NCI-H446 treated with DMSO at 0.1 percent for 48 hours (cell line): ENCODE data around the gene RPUSD2.

ENCODE experiments used
- DNase-seq: peaks from one replicate; lab custom pipeline; 2025; lab: John Stamatoyannopoulos, UW

Gene RPUSD2

GRCh38 chr15:40569129-40569953 is at the start of gene RPUSD2:
RPUSD2 (plus strand) TSS chr15:40569299; CDS start chr15:40569338, 39 bp downstream.
- peak; percentile 69 for DNase-seq

DNA sequence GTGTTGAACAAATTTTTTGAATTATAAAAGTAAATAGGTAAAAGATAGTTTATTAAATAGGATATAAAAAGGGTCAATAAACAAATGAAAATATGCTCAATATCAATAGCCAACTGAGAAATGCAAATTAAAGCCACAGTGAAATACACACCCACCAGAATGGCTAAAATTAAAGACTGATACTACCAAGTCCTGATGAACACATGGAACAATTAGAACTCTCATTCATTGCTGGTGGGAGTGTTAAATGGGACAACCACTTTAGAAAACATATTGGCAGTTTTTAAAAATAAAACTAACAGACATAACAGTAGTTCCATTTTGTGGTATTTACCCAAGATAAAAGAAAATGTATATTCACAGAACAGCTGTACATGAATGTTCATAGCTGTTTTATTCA is 45.5 kb upstream of the RPUSD2 start:
- DNase-seq, result no peak

DNA sequence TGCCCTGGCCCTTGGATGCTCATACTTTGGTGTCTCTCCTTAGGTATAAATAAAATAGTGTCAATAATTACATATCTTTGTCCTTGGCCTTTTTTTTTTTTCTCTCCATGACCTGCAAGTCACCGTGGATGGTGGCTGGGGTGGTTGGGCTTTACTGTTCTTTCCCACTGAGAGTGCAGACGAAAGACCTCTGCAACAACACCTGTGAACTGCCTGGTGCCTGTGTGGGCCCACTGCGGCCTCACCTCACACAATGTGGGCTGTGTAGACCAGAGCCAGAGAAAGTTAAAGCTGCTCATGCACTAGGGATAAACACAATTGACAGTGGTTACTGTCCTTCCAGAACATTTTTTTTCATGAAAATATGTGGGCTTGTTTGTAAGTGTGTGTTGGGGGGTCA is 43.2 kb upstream of the RPUSD2 start:
- no peak for DNase-seq

DNA sequence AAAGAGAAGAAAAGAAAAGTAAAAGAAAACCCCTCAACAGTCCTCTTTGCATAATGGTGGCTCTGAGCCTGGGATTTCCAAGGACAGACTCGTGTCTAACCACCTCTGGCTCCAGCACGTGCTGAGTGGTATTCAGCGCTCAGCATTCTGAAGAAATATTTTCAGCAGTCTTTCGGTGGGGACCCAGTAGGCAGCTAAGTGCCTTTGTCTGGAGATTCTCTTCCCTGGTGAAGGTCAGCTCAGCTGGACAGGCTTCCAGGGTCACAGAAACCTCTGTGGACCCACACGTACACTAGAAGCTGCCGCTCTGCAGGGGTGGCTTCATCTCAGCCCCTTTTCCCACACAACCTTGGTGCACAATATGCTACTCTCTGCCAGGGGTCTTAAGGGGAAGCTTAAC is 40.3 kb upstream of the RPUSD2 start:
- DNase-seq, result no peak

- DNase-seq, result no peak
Measured at GRCh38 chr15:40533763-40534364, 35.2 kb upstream of the RPUSD2 start.

DNA sequence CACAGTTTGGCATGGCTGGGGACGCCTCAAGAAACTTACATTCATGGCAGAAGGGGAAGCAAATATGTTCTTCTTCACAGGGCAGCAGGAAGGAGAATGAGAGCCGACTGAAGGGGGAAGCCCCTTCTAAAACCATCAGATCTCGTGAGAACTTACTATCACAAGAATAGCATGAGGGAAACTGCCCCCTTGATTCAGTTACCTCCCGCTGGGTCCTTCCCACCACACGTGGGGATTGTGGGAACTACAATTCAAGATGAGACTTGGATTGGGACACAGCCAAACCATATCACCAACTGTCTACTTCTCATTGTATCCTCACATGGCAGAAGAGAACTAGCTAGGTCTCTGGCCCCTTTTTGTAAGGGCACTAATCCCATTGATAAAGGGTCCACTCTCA is 34.7 kb upstream of the RPUSD2 start:
- no peak for DNase-seq

GRCh38 chr15:40536501-40536900 is 32.6 kb upstream of the RPUSD2 start:
- peak; percentile 59 for DNase-seq

DNA sequence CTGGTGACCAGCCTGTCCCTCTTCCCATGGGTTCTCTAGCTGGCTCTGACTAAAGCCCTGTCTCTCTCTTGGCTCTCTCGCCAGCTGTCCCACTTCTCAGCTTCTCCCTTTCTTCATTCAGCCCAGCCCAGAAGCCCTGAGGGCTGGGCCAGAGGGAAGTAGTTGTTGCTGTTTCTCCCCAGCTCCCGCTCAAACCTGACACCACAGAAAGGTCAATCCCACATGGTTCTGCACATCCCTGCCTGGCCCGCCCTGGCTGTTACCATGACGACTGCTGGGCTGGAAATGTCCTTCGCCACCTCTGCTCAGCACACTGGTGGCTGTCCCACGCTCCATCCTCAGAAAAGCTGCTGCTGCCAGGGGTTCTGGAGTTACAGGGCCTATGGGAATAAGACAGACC is 30.1 kb upstream of the RPUSD2 start:
- DNase-seq, result no peak

- DNase-seq, result no peak
Measured at GRCh38 chr15:40543082-40543481, 26.0 kb upstream of the RPUSD2 start.

- DNase-seq, result no peak
Measured at GRCh38 chr15:40543631-40544294, 25.3 kb upstream of the RPUSD2 start.

DNA sequence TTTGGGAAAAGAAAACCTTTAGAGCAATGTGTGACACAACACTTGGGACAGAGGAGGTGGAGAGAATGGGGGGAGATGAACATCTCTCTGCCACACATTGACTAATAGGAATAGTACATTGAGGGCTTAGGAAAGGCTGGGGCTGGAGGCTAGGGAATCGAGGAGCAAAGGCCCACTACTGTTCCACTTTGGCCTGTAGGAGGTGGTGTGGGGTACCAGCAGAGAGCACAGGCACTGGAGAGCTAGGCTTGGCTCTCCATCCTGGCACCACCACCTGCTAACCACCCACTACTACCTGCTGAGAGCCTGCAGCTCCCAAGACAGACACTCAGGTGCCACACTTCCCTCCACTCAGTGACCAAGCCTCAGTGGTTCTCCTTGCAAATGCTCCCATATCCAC is 23.6 kb upstream of the RPUSD2 start:
- no peak for DNase-seq

DNA sequence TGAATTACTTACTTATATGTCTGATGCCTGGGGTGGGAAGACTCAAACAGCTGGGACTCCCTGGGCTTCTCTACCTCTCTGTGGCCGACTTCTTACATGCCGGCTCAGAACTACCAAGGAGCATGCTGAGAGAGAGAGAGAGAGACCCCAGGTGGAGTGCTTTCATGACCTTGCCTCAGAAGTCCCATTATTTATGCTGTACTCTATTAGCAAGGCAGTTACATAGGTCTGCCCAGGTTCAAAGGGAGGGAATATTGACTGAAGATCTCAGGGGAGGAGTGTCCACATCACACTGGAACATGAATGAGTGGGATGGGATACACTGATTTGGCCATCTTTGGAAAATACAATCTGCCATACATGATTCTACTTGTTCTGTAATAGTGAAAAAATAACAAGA is 20.5 kb upstream of the RPUSD2 start:
- no peak for DNase-seq

- DNase-seq, result peak; percentile 12
Measured at GRCh38 chr15:40549894-40550293, 19.2 kb upstream of the RPUSD2 start.

DNA sequence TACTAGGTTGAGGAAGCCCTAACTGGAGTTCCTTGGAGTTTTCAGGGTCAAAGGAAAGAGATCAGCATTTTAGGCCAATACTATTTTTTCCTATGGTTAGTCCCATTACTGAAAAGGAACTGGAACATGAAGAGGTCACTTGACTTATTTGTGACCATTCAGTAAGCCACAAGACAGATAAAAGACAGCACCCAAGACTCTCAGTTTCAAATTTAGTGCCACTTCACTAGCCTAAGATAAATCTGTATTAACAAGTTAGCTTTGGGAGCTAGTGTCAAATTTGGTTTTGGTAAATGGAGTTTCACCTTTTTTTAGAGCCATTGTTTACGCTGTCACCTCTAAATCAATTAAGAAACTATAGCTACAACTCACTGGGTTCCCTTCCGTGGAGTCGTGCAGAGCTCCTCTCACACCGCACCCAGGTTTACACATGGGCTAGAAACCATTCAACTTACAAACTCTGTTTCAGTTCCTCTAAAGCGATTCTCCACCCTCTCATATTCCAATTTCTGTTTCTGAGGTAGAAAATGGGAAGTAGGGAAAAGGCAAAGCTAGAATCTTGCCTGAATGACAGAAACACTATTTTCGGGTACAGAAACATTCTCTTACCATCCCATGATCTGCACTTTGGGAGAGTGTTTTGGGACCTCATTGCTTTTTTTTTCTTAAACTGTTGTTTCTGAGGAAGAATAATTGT is 18.6 kb upstream of the RPUSD2 start:
- DNase-seq, result no peak

GRCh38 chr15:40554161-40554525 is 15.0 kb upstream of the RPUSD2 start:
- DNase-seq, result no peak

DNA sequence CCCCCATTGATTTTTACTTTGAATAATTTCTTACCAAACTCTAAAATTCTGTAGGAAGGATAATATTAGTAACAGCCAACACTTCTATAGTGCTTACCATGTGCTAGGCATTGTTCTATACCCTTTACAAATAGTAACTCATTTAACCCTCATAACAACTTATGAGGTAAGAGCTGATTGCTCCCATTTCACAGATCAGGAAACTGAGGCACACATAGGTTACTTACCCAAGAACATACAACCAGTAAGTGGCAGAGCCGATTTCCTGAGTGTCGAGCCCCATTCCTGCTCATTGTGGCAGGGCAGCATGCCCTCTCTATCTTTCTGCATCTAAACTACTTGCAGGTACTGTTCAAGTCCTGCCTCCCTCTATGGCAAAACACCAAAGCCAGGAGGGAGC is 13.2 kb upstream of the RPUSD2 start:
- DNase-seq, result no peak

DNA sequence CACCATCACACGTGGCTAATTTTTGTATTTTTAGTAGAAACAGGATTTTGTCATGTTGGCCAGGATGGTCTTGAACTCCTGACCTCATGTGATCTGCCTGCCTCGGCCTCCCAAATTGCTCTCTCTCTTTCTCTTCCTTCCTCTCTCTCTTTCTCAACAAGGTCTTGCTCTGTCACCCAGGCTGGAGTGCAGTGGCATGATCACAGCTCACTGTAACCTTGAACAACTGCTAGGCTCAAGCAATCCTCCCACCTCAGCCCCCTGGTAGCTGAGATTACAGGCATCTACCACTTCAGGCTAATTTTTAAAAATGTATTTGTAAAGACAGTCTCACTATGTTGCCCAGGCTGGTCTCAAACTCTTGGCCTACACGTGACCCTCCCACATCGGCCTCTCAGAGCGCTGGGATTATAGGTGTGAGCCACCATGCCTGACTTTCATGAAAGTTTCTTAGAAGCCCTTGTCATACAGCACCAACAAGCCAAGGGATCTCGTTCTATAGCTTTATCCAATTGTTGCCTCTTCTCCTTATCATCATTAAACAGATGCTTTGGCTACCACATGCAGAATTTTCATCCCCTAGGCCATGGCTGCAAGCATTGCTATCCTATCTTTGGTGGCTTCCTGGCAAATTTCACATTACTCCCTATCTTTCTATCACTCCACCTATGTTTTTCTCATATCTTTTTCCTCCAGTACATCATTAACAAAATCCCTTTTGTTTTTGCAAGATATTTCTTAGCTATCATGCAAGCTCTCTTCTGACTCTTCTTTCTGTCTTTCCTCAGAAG is 10.0 kb upstream of the RPUSD2 start:
- DNase-seq, result no peak

GRCh38 chr15:40562691-40563090 is 6.4 kb upstream of the RPUSD2 start:
- DNase-seq, result no peak

DNA sequence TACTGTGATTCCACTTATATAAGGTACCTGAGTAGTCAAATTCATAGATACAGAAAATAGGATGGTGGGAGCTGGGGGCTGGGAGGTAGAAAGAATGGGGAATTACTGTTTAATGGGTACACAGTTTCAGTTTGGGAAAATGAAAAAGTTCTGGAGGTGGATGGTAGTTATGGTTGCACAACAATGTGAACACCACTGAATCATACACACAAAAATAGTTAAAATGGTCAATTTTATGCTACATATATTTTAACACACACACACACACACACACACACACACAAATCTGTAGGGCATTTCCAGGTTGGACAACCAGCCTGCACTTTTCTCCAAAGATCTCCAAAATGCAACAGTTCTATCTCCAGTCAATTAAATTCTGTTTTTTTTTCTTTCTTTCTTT is 5.7 kb upstream of the RPUSD2 start:
- DNase-seq, result no peak

GRCh38 chr15:40564591-40565332 is 4.3 kb upstream of the RPUSD2 start, which contains the start of gene CCDC32:
CCDC32 (minus strand) TSS chr15:40565042; CDS start chr15:40563015, 2,027 bp downstream.
- peak; percentile 97 for DNase-seq
